Mucosa of stomach (tissue), 1 donor: ENCODE data around the gene ZIC2.

Experiments
- H3K27me3 ChIP-seq: one replicate; pipeline ENCODE4 v1.7.0; 2013; ENCODE audit warnings: mild to moderate bottlenecking, low read length; ENCODE audit not compliant: control insufficient read depth, insufficient read depth
- H3K36me3 ChIP-seq: one replicate; pipeline ENCODE4 v1.7.0; 2013; ENCODE audit warnings: low read length; ENCODE audit not compliant: control insufficient read depth, insufficient read depth
- H3K4me1 ChIP-seq: one replicate; pipeline ENCODE4 v1.7.0; 2013; ENCODE audit warnings: mild to moderate bottlenecking, low read length; ENCODE audit not compliant: control insufficient read depth, insufficient read depth
- H3K4me3 ChIP-seq: one replicate; pipeline ENCODE4 v1.7.0; 2013; ENCODE audit warnings: low read length
- H3K9ac ChIP-seq: one replicate; pipeline ENCODE4 v1.7.0; 2013; ENCODE audit warnings: mild to moderate bottlenecking, low read length, moderate library complexity
- H3K9me3 ChIP-seq: one replicate; pipeline ENCODE4 v1.7.0; 2013; ENCODE audit warnings: mild to moderate bottlenecking, low read length, moderate library complexity; ENCODE audit not compliant: control insufficient read depth
- donor health status: Pancreatic carcinoma.

Gene ZIC2

GRCh38 chr13:99970651-99971575, 10.7 kb upstream of the ZIC2 start:
- Histone ChIP-seq H3K9me3 (no peaks in the 10 kb centered on the region), H3K4me3 (no peak overlapping the region)

GRCh38 chr13:99971576-99972189, 9.9 kb upstream of the ZIC2 start, which contains the start of gene ZIC5:
TSS of gene ZIC5 (minus strand) at chr13:99971767. CDS start at chr13:99971603, 164 bp downstream.
- Histone ChIP-seq H3K9me3 (no peaks in the 10 kb centered on the region), H3K9ac (no peak within 1 kb of the TSS), H3K4me1 (peaks cover 19% of the 10 kb centered on the region), H3K27me3 (peaks cover 89% of the 10 kb centered on the region), H3K36me3 (no peaks in the 10 kb centered on the region), H3K4me3 (no peak within 1 kb of the TSS)

More at GRCh38 chr13:99970651-99971575, 10.7 kb upstream of the ZIC2 start:
- peaks cover 89% of the 10 kb centered on the region for H3K27me3 ChIP-seq
- peaks cover 19% of the 10 kb centered on the region for H3K4me1 ChIP-seq
- no peak overlapping the region for H3K9ac ChIP-seq
- no peaks in the 10 kb centered on the region for H3K36me3 ChIP-seq

GRCh38 chr13:99972190-99972731, 9.3 kb upstream of the ZIC2 start:
- no peak overlapping the region for H3K4me3 ChIP-seq
- H3K9ac ChIP-seq: no peak overlapping the region
- peaks cover 19% of the 10 kb centered on the region for H3K4me1 ChIP-seq
- H3K27me3 ChIP-seq: peaks cover 90% of the 10 kb centered on the region
- H3K9me3 ChIP-seq: no peaks in the 10 kb centered on the region
- H3K36me3 ChIP-seq: no peaks in the 10 kb centered on the region

- Histone ChIP-seq H3K36me3 (no peaks in the 10 kb centered on the region), H3K9me3 (no peaks in the 10 kb centered on the region), H3K27me3 (peaks cover 90% of the 10 kb centered on the region), H3K4me3 (no peak overlapping the region), H3K4me1 (peaks cover 17% of the 10 kb centered on the region), H3K9ac (no peak overlapping the region)
These were observed 8.3 kb upstream of the ZIC2 start for GRCh38 chr13:99973163-99973807.

GRCh38 chr13:99973808-99974185, 7.8 kb upstream of the ZIC2 start:
- Histone ChIP-seq H3K4me3 (no peak overlapping the region), H3K36me3 (no peaks in the 10 kb centered on the region), H3K4me1 (peaks cover 12% of the 10 kb centered on the region), H3K9me3 (no peaks in the 10 kb centered on the region), H3K27me3 (peaks cover 90% of the 10 kb centered on the region), H3K9ac (no peak overlapping the region)

GRCh38 chr13:99974296-99974938, 7.2 kb upstream of the ZIC2 start:
- peaks cover 7% of the 10 kb centered on the region for H3K4me1 ChIP-seq

GRCh38 chr13:99974939-99975561, 6.5 kb upstream of the ZIC2 start:
- no peaks in the 10 kb centered on the region for H3K9me3 ChIP-seq
- H3K4me1 ChIP-seq: peaks cover 9% of the 10 kb centered on the region
- peaks cover 91% of the 10 kb centered on the region for H3K27me3 ChIP-seq
- H3K36me3 ChIP-seq: no peaks in the 10 kb centered on the region
- H3K9ac ChIP-seq: no peak overlapping the region
- H3K4me3 ChIP-seq: no peak overlapping the region

More at GRCh38 chr13:99974296-99974938, 7.2 kb upstream of the ZIC2 start:
- Histone ChIP-seq H3K27me3 (peaks cover 90% of the 10 kb centered on the region), H3K9ac (no peak overlapping the region), H3K4me3 (no peak overlapping the region), H3K36me3 (no peaks in the 10 kb centered on the region), H3K9me3 (no peaks in the 10 kb centered on the region)

GRCh38 chr13:99975626-99976025, 6.0 kb upstream of the ZIC2 start:
- Histone ChIP-seq H3K9ac (no peak overlapping the region), H3K36me3 (no peaks in the 10 kb centered on the region), H3K27me3 (peaks cover 93% of the 10 kb centered on the region), H3K4me3 (no peak overlapping the region), H3K4me1 (peaks cover 10% of the 10 kb centered on the region), H3K9me3 (no peaks in the 10 kb centered on the region)

- Histone ChIP-seq H3K36me3 (no peaks in the 10 kb centered on the region), H3K9ac (no peak overlapping the region), H3K4me3 (no peak overlapping the region), H3K9me3 (no peaks in the 10 kb centered on the region), H3K4me1 (peaks cover 10% of the 10 kb centered on the region), H3K27me3 (peaks cover 92% of the 10 kb centered on the region)
These were observed 5.0 kb upstream of the ZIC2 start for GRCh38 chr13:99976575-99976974.

GRCh38 chr13:99977334-99977911, 4.2 kb upstream of the ZIC2 start:
- Histone ChIP-seq H3K27me3 (peaks cover 90% of the 10 kb centered on the region), H3K9me3 (no peaks in the 10 kb centered on the region), H3K36me3 (no peaks in the 10 kb centered on the region), H3K4me3 (no peak overlapping the region), H3K9ac (no peak overlapping the region), H3K4me1 (peaks cover 13% of the 10 kb centered on the region)
